Endometrial microvascular endothelial cells (primary cell): ENCODE data around the gene XIRP1. TPM values are rescaled to one million over a fixed set of nuclear protein-coding genes. Genes with fewer than 3 reads are reported as not detected.

Experiments used
- in situ Hi-C: cut with HindIII; loops from 2 replicates; pipeline ENCODE4 v1.10.0; 2017; ENCODE audit warnings: low sequenced_read_pairs, low pct_unique_long_range_greater_than_20kb; ENCODE audit errors: inconsistent ontology term
- total RNA-seq: library from RNA; depleted of rRNA; stranded (reverse); fragments of >200 nt; gene quantifications from one replicate; pipeline ENCODE4 v1.2.3, GENCODE V29; 2015; ENCODE audit errors: inconsistent ontology term

XIRP1 gene
- total RNA-seq, 1 donor from 2014 or later, result not detected

- in situ Hi-C loops, result loop anchor here (25.0 kb wide), 1 partner anchor 148 kb away; the partner anchor contains the start of gene CX3CR1
Observed at GRCh38 chr3:39138804-39139415, 53.5 kb downstream of the XIRP1 start.

GRCh38 chr3:39137991-39138803, 54.2 kb downstream of the XIRP1 start:
- in situ Hi-C loops, result loop anchor here (25.0 kb wide), 1 partner anchor 149 kb away; the partner anchor contains the start of gene CX3CR1

GRCh38 chr3:39137435-39137936, 54.9 kb downstream of the XIRP1 start:
- in situ Hi-C loops, result loop anchor here (25.0 kb wide), 1 partner anchor 150 kb away; the partner anchor contains the start of gene CX3CR1

- in situ Hi-C loops, result loop anchor here (25.0 kb wide), 1 partner anchor 151 kb away; the partner anchor contains the start of gene CX3CR1
Observed at GRCh38 chr3:39136533-39137434, 55.6 kb downstream of the XIRP1 start.

- in situ Hi-C loops, result loop anchor here (25.0 kb wide), 1 partner anchor 152 kb away; the partner anchor contains the start of gene CX3CR1
Observed at GRCh38 chr3:39135170-39135805, 57.1 kb downstream of the XIRP1 start.

GRCh38 chr3:39134305-39134704, 58.1 kb downstream of the XIRP1 start:
- in situ Hi-C loops, result loop anchor here (25.0 kb wide), 1 partner anchor 153 kb away; the partner anchor contains the start of gene CX3CR1

- in situ Hi-C loops, result loop anchor here (25.0 kb wide), 1 partner anchor 153 kb away; the partner anchor contains the start of gene CX3CR1
Observed at GRCh38 chr3:39133822-39134221, 58.6 kb downstream of the XIRP1 start.

Other genes with a start within 250 kb of the XIRP1 start
- gene SCN11A, start 140.7 kb downstream of the XIRP1 start, total RNA-seq, result not detected
- gene WDR48, start 140.6 kb downstream of the XIRP1 start, total RNA-seq, result 14.8 TPM
- gene GORASP1, start 85.0 kb downstream of the XIRP1 start, total RNA-seq, result 72.3 TPM
- gene TTC21A, start 84.9 kb downstream of the XIRP1 start, total RNA-seq, result 0.09 TPM
- 23.3 TPM for gene CSRNP1, start 39.0 kb downstream of the XIRP1 start, total RNA-seq
- not detected for gene CX3CR1, start 87.4 kb upstream of the XIRP1 start, total RNA-seq
- gene CCR8, start 137.1 kb upstream of the XIRP1 start, total RNA-seq, result not detected
- gene SLC25A38, start 190.8 kb upstream of the XIRP1 start, total RNA-seq, result 21.6 TPM
- 1,927 TPM for gene RPSA, start 214.1 kb upstream of the XIRP1 start, total RNA-seq